PFSK-1 (cell line): Measurements from ENCODE around the gene DUSP15.

Source experiments
- POLR2AphosphoS5 ChIP-seq: IDR thresholded peaks from 2 replicates; pipeline ENCODE4 v1.6.1; 2012; ENCODE audit warnings: low read depth, mild to moderate bottlenecking, control low read depth, low read length, moderate library complexity
- TAF1 ChIP-seq: IDR thresholded peaks from 2 replicates; pipeline ENCODE4 v1.6.1; 2012; ENCODE audit warnings: low read length, control low read depth, borderline replicate concordance; ENCODE audit not compliant: insufficient read depth
- TF ChIP-seq, protein P1 (sequence below), 2 experiments: IDR thresholded peaks; 2 replicates each; pipeline versions ENCODE4 v1.6.1 to v1.8.0; 2011 to 2012; ENCODE audit warnings: low read depth in 2 of 2, low read length in 2 of 2, control low read depth in 1 of 2, inconsistent platforms in 1 of 2, mild to moderate bottlenecking in 1 of 2, moderate library complexity in 1 of 2; ENCODE audit not compliant: insufficient read depth in 1 of 2

DNA sequence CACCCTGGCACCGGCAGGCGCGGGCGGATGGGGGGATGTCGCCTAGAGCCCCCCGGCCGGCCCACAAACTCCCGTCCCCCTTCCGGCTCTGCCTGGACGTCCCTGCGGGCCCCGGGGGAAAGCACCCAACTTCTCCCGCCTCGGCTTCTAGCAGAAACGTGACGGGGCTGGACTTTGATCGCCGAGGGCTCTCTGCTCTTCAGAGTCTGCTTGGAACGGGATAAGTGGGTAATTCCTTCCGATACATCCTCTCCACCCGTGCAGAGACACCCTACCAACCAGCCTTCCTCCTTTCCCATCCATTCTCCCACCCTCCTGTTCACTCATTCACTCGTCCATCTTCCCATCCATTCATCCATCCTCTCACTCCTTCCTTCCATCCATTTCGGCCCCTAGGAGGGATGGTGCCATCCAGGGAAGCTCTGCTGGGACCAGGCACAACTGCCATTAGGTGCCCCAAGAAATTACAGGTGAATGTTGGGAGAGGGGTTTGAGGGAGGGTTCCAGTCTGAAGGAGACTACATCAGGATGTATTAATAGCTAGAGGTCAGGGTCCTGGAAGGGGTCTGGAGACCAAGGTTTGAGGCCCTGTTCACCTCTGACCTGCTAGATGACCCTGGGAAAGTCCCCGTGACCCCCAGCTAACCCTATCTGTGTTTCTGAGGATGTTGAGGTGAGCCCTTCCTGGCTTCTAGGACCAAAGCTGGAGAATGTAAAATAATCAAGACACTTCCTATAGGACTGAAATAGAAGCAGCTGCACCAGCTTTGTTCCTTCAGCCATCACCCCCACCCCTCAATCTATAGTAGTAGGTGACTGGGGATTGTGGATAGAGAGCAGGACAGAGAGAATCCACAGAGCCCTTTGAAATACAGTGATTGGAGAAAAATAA lies 645 bp upstream of the DUSP15 start:
- TF ChIP-seq, protein P1, sequence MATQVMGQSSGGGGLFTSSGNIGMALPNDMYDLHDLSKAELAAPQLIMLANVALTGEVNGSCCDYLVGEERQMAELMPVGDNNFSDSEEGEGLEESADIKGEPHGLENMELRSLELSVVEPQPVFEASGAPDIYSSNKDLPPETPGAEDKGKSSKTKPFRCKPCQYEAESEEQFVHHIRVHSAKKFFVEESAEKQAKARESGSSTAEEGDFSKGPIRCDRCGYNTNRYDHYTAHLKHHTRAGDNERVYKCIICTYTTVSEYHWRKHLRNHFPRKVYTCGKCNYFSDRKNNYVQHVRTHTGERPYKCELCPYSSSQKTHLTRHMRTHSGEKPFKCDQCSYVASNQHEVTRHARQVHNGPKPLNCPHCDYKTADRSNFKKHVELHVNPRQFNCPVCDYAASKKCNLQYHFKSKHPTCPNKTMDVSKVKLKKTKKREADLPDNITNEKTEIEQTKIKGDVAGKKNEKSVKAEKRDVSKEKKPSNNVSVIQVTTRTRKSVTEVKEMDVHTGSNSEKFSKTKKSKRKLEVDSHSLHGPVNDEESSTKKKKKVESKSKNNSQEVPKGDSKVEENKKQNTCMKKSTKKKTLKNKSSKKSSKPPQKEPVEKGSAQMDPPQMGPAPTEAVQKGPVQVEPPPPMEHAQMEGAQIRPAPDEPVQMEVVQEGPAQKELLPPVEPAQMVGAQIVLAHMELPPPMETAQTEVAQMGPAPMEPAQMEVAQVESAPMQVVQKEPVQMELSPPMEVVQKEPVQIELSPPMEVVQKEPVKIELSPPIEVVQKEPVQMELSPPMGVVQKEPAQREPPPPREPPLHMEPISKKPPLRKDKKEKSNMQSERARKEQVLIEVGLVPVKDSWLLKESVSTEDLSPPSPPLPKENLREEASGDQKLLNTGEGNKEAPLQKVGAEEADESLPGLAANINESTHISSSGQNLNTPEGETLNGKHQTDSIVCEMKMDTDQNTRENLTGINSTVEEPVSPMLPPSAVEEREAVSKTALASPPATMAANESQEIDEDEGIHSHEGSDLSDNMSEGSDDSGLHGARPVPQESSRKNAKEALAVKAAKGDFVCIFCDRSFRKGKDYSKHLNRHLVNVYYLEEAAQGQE (IDR thresholded peaks at IDR 0.05; ENCODE audit: insufficient read depth in 1 of 2, low read depth in 2 of 2, low read length in 2 of 2), result no peak
- no peak for TF ChIP-seq TAF1
- no peak for TF ChIP-seq POLR2AphosphoS5
